IPS-20b (cell line): ENCODE measurements around the gene BMERB1.

Experiments
- H3K27ac ChIP-seq: one replicate; pipeline ENCODE4 v1.5.1; 2013; ENCODE audit warnings: low read length
- H3K27me3 ChIP-seq: 2 replicates; pipeline ENCODE4 v1.6.1; 2013; ENCODE audit warnings: mild to moderate bottlenecking, low read length, inconsistent platforms; ENCODE audit not compliant: insufficient read depth
- H3K36me3 ChIP-seq: 2 replicates; pipeline ENCODE4 v1.6.1; 2013; ENCODE audit warnings: low read depth, mild to moderate bottlenecking, inconsistent platforms, low read length, moderate library complexity; ENCODE audit not compliant: insufficient read depth
- H3K4me1 ChIP-seq: 2 replicates; pipeline ENCODE4 v1.6.1; 2013; ENCODE audit warnings: mild to moderate bottlenecking, control low read depth, inconsistent platforms, low read length, moderate library complexity; ENCODE audit not compliant: insufficient read depth
- H3K4me3 ChIP-seq: 2 replicates; pipeline ENCODE4 v1.5.1; 2013; ENCODE audit warnings: mild to moderate bottlenecking, low read length, inconsistent platforms
- H3K9ac ChIP-seq: 2 replicates; pipeline ENCODE4 v1.6.1; 2013; ENCODE audit warnings: low read depth, mild to moderate bottlenecking, inconsistent platforms, low read length, moderate library complexity
- H3K9me3 ChIP-seq: 2 replicates; pipeline ENCODE4 v1.6.1; 2013; ENCODE audit warnings: mild to moderate bottlenecking, low read depth, low read length, inconsistent platforms; ENCODE audit not compliant: insufficient read depth

The BMERB1 gene

GRCh38 chr16:15507959-15508627 is 73.7 kb downstream of the BMERB1 start:
- H3K9ac ChIP-seq, result no peak overlapping the region; the same call in 1 of the 2 replicates

GRCh38 chr16:15509051-15509592 is 74.7 kb downstream of the BMERB1 start:
- Histone ChIP-seq H3K27ac (peak overlapping the region; percentile 77), H3K9ac (peak overlapping the region; percentile 63; the same call in 1 of the 2 replicates), H3K36me3 (no peaks in the 10 kb centered on the region), H3K4me3 (peak overlapping the region; percentile 5; the same call in 1 of the 2 replicates), H3K4me1 (peaks cover 17% of the 10 kb centered on the region; the same call in 1 of the 2 replicates), H3K9me3 (no peaks in the 10 kb centered on the region), H3K27me3 (no peaks in the 10 kb centered on the region)

More at GRCh38 chr16:15507959-15508627, 73.7 kb downstream of the BMERB1 start:
- no peaks in the 10 kb centered on the region for H3K36me3 ChIP-seq
- no peak overlapping the region for H3K4me3 ChIP-seq
- H3K27me3 ChIP-seq, result no peaks in the 10 kb centered on the region
- H3K4me1 ChIP-seq, result peaks cover 17% of the 10 kb centered on the region; the same call in 1 of the 2 replicates
- H3K27ac ChIP-seq, result no peak overlapping the region
- H3K9me3 ChIP-seq, result no peaks in the 10 kb centered on the region

GRCh38 chr16:15509593-15510535 is 75.5 kb downstream of the BMERB1 start:
- peak overlapping the region; percentile 77 for H3K27ac ChIP-seq
- H3K4me3 ChIP-seq, result peak overlapping the region; percentile 5; the same call in 1 of the 2 replicates
- peak overlapping the region; percentile 63; the same call in 1 of the 2 replicates for H3K9ac ChIP-seq
- H3K36me3 ChIP-seq, result no peaks in the 10 kb centered on the region
- H3K27me3 ChIP-seq, result no peaks in the 10 kb centered on the region
- H3K4me1 ChIP-seq, result peaks cover 17% of the 10 kb centered on the region; the same call in 1 of the 2 replicates
- no peaks in the 10 kb centered on the region for H3K9me3 ChIP-seq

- Histone ChIP-seq H3K9ac (0 out of 2 replicates have a peak overlapping the region, but pooled peaks have one; percentile 37), H3K9me3 (no peaks in the 10 kb centered on the region), H3K27me3 (no peaks in the 10 kb centered on the region), H3K4me1 (peaks cover 17% of the 10 kb centered on the region; the same call in 1 of the 2 replicates), H3K36me3 (no peaks in the 10 kb centered on the region), H3K27ac (no peak overlapping the region), H3K4me3 (no peak overlapping the region)
Observed at GRCh38 chr16:15510992-15511391, 76.6 kb downstream of the BMERB1 start.

GRCh38 chr16:15511759-15512487 is 77.5 kb downstream of the BMERB1 start:
- no peaks in the 10 kb centered on the region for H3K27me3 ChIP-seq
- no peak overlapping the region for H3K27ac ChIP-seq
- no peak overlapping the region for H3K4me3 ChIP-seq
- no peaks in the 10 kb centered on the region for H3K36me3 ChIP-seq
- H3K9ac ChIP-seq, result no peak overlapping the region
- H3K9me3 ChIP-seq, result no peaks in the 10 kb centered on the region
- peaks cover 17% of the 10 kb centered on the region; the same call in 1 of the 2 replicates for H3K4me1 ChIP-seq

- H3K9ac ChIP-seq, result no peak overlapping the region
- H3K36me3 ChIP-seq, result no peaks in the 10 kb centered on the region
- H3K27ac ChIP-seq, result no peak overlapping the region
- H3K27me3 ChIP-seq, result no peaks in the 10 kb centered on the region
- no peaks in the 10 kb centered on the region for H3K9me3 ChIP-seq
- H3K4me1 ChIP-seq, result peaks cover 17% of the 10 kb centered on the region; the same call in 1 of the 2 replicates
- H3K4me3 ChIP-seq, result no peak overlapping the region
Observed at GRCh38 chr16:15513156-15513555, 78.8 kb downstream of the BMERB1 start.

- Histone ChIP-seq H3K9ac (no peak overlapping the region), H3K4me3 (no peak overlapping the region), H3K27me3 (no peaks in the 10 kb centered on the region), H3K27ac (no peak overlapping the region), H3K36me3 (no peaks in the 10 kb centered on the region), H3K9me3 (no peaks in the 10 kb centered on the region), H3K4me1 (no peaks in the 10 kb centered on the region)
Observed at GRCh38 chr16:15515992-15516391, 81.6 kb downstream of the BMERB1 start.

- Histone ChIP-seq H3K4me1 (no peaks in the 10 kb centered on the region), H3K27me3 (no peaks in the 10 kb centered on the region), H3K4me3 (no peak overlapping the region), H3K36me3 (no peaks in the 10 kb centered on the region), H3K9ac (no peak overlapping the region), H3K27ac (no peak overlapping the region), H3K9me3 (no peaks in the 10 kb centered on the region)
Observed at GRCh38 chr16:15516609-15517008, 82.2 kb downstream of the BMERB1 start.

- no peaks in the 10 kb centered on the region for H3K9me3 ChIP-seq
- H3K27ac ChIP-seq, result no peak overlapping the region
- no peaks in the 10 kb centered on the region for H3K4me1 ChIP-seq
- H3K27me3 ChIP-seq, result no peaks in the 10 kb centered on the region
- no peaks in the 10 kb centered on the region for H3K36me3 ChIP-seq
- no peak overlapping the region for H3K9ac ChIP-seq
- H3K4me3 ChIP-seq, result no peak overlapping the region
Observed at GRCh38 chr16:15517743-15518377, 83.5 kb downstream of the BMERB1 start.

GRCh38 chr16:15518381-15519351 is 84.3 kb downstream of the BMERB1 start:
- H3K9me3 ChIP-seq, result no peaks in the 10 kb centered on the region
- no peaks in the 10 kb centered on the region for H3K36me3 ChIP-seq
- H3K27ac ChIP-seq, result no peak overlapping the region
- no peak overlapping the region for H3K9ac ChIP-seq
- no peaks in the 10 kb centered on the region for H3K4me1 ChIP-seq
- H3K27me3 ChIP-seq, result no peaks in the 10 kb centered on the region
- H3K4me3 ChIP-seq, result no peak overlapping the region
